GM20431 (cell line): ENCODE data around the gene ZNF319.

ENCODE experiments used
- in situ Hi-C: fragments of 300-500 bp; cut with MseI, MboI; formaldehyde crosslinking; loops from one replicate; pipeline ENCODE4 v1.15.0; 2020; ENCODE audit warnings: low sequenced_read_pairs; ENCODE audit not compliant: unreplicated experiment

ZNF319 gene

GRCh38 chr16:58038219-58038641, 37.8 kb upstream of the ZNF319 start:
- in situ Hi-C loops: no loop called here

- in situ Hi-C loops: no loop called here
Observed at GRCh38 chr16:58037365-58038057, 37.0 kb upstream of the ZNF319 start.

GRCh38 chr16:58036943-58037342, 36.5 kb upstream of the ZNF319 start:
- in situ Hi-C loops: no loop called here

- in situ Hi-C loops: no loop called here
Observed at GRCh38 chr16:58035356-58036170, 35.1 kb upstream of the ZNF319 start.

GRCh38 chr16:58034774-58035173, 34.3 kb upstream of the ZNF319 start:
- in situ Hi-C loops: no loop called here

GRCh38 chr16:58034128-58034685, 33.7 kb upstream of the ZNF319 start:
- in situ Hi-C loops: no loop called here

- in situ Hi-C loops: no loop called here
Observed at GRCh38 chr16:58032710-58033293, 32.3 kb upstream of the ZNF319 start.

- in situ Hi-C loops: no loop called here
Observed at GRCh38 chr16:58031016-58031800, 30.7 kb upstream of the ZNF319 start.

GRCh38 chr16:58030136-58030840, 29.8 kb upstream of the ZNF319 start:
- in situ Hi-C loops: no loop called here

GRCh38 chr16:58029410-58029809, 28.9 kb upstream of the ZNF319 start:
- in situ Hi-C loops: no loop called here

- in situ Hi-C loops: no loop called here
Observed at GRCh38 chr16:58028541-58029070, 28.1 kb upstream of the ZNF319 start.

- in situ Hi-C loops: no loop called here
Observed at GRCh38 chr16:58027916-58028455, 27.5 kb upstream of the ZNF319 start.

- in situ Hi-C loops: no loop called here
Observed at GRCh38 chr16:58027161-58027915, 26.9 kb upstream of the ZNF319 start.

- in situ Hi-C loops: no loop called here
Observed at GRCh38 chr16:58026705-58027160, 26.3 kb upstream of the ZNF319 start.

GRCh38 chr16:58026139-58026704, 25.8 kb upstream of the ZNF319 start:
- in situ Hi-C loops: no loop called here

GRCh38 chr16:58025351-58026138, 25.1 kb upstream of the ZNF319 start, which contains the start of gene MMP15:
TSS of gene MMP15 (plus strand) at chr16:58025754. CDS start at chr16:58026351, 597 bp downstream.
- in situ Hi-C loops: no loop called here
